Right lobe of liver (tissue), 6 donors: ENCODE data around the gene POLR1A. TPM values are rescaled to one million over a fixed set of nuclear protein-coding genes. Genes with fewer than 3 reads are reported as not detected.

Experiments
- ATAC-seq, 4 donors: fragments of 200-7000 bp; cut with Tn5 transposase; one replicate each; pipeline ENCODE4 v1.9.1; 2020; ENCODE audit warnings: mild to moderate bottlenecking in 4 of 4, moderate library complexity in 4 of 4
- DNase-seq, 3 donors: peaks; one replicate each; pipeline ENCODE4 v3.0.0-alpha.2; 2020
- H3K27ac ChIP-seq, 3 donors: fragments of 200-600 bp; one replicate each; pipeline ENCODE4 v1.8.0; 2022
- H3K27me3 ChIP-seq, 2 donors: fragments of 200-600 bp; one replicate each; pipeline ENCODE4 v1.8.0; 2022
- H3K36me3 ChIP-seq, 4 donors: fragments of 200-600 bp; sonication (generic) in 1 of 4; one replicate each; pipeline versions ENCODE4 v1.5.1 to v1.8.0; 2017 to 2022; ENCODE audit warnings: control low read depth in 1 of 4
- H3K4me1 ChIP-seq, 4 donors: fragments of 200-600 bp; sonication (generic) in 1 of 4; one replicate each; pipeline versions ENCODE4 v1.5.1 to v1.8.0; 2017 to 2022; ENCODE audit warnings: control low read depth in 1 of 4
- H3K4me3 ChIP-seq, 3 donors: fragments of 200-600 bp; one replicate each; pipeline ENCODE4 v1.8.0; 2022
- H3K9me3 ChIP-seq, 4 donors: fragments of 200-600 bp; sonication (generic) in 1 of 4; one replicate each; pipeline versions ENCODE4 v1.5.1 to v1.8.0; 2017 to 2022; ENCODE audit warnings: control low read depth in 1 of 4
- CTCF ChIP-seq, 4 donors: fragments of 200-600 bp in 3 of 4; fragments of 450-650 bp in 1 of 4; IDR thresholded peaks; one replicate each; pipeline versions ENCODE4 v1.5.1 to v1.8.0; 2016 to 2022; ENCODE audit warnings: antibody characterized with exemption in 4 of 4, mild to moderate bottlenecking in 2 of 4
- POLR2A ChIP-seq: fragments of 450-650 bp; IDR thresholded peaks from one replicate; pipeline ENCODE4 v1.6.1; 2017; ENCODE audit warnings: antibody characterized with exemption, mild to moderate bottlenecking
- WGBS: methylation state at CpG from one replicate; pipeline ENCODE4 v1.1.6; 2018; ENCODE audit warnings: low coverage, low lambda C conversion rate; ENCODE audit not compliant: insufficient coverage; ENCODE audit errors: missing lambda C conversion rate; 5-methylcytosine and 5-hydroxymethylcytosine counted together
- intact Hi-C, 2 donors: fragments of 100-400 bp; cut with DNase I; formaldehyde crosslinking; loops; one replicate each; pipeline versions ENCODE4 v1.11.2 to v1.14.1; 2022
- total RNA-seq, 6 experiments: library from RNA; depleted of rRNA in 2 of 6; stranded (reverse); fragments of >200 nt in 2 of 6; fragmentation: NEBNext Ultra II Directional in 3 of 6; extraction: Animal tissue kit (Norgen Biotek cat#: 25700) in 3 of 6; gene quantifications; one replicate each; pipeline versions ENCODE4 v1.1.0 to v1.2.4, GENCODE V29; 2016 to 2023
- donor health status: DM: no; HTN: yes; CAD: no.
- donor health status: DM: no; HTN: no; CAD: no.
- donor health status: DM: no; HTN: no; CAD: no.
- donor health status: DM: no; HTN: yes; CAD: no.
- donor health status: DM: no; HTN: yes; CAD: no.

The POLR1A gene
- total RNA-seq, 6 experiments from 2014 or later = 12.5 to 19.7 (median 14.4) TPM

GRCh38 chr2:86123328-86123925, 17.7 kb upstream of the POLR1A start:
- ATAC-seq (no peak), DNase-seq (no peak)
- 68% methylated on average over 5 of the region's 5 CpGs for WGBS
- no peaks in the 10 kb centered on the region for H3K4me1 ChIP-seq
- intact Hi-C loops = no loop called here
- no peak overlapping the region for H3K27ac ChIP-seq
- TF ChIP-seq CTCF (IDR thresholded peaks at IDR 0.05) = no peak
- TF ChIP-seq POLR2A = no peak
- H3K9me3 ChIP-seq = no peaks in the 10 kb centered on the region
- no peak overlapping the region for H3K4me3 ChIP-seq
- H3K36me3 ChIP-seq = peaks cover 18 to 100% (median 56%) of the 10 kb centered on the region in 4 donors
- H3K27me3 ChIP-seq = no peaks in the 10 kb centered on the region

- intact Hi-C loops = no loop called here
- H3K27me3 ChIP-seq = no peaks in the 10 kb centered on the region
- no peak for TF ChIP-seq CTCF (IDR thresholded peaks at IDR 0.05)
- no peak for TF ChIP-seq POLR2A
- no peak overlapping the region for H3K27ac ChIP-seq
- no peak for ATAC-seq
- no peaks in the 10 kb centered on the region for H3K4me1 ChIP-seq
- H3K9me3 ChIP-seq = no peaks in the 10 kb centered on the region
- DNase-seq = no peak
- peaks cover 31 to 93% (median 49%) of the 10 kb centered on the region in 4 donors for H3K36me3 ChIP-seq
- WGBS = 100% methylated on average over 2 of the region's 2 CpGs
- H3K4me3 ChIP-seq = no peak overlapping the region
Observed at GRCh38 chr2:86118130-86118529, 12.4 kb upstream of the POLR1A start.

GRCh38 chr2:86107031-86107430, 1.3 kb upstream of the POLR1A start:
- no peak for DNase-seq
- Histone ChIP-seq H3K9me3 (no peaks in the 10 kb centered on the region), H3K27ac (no peak overlapping the region), H3K4me1 (peaks cover 0 to 30% (median 11%) of the 10 kb centered on the region in 4 donors), H3K4me3 (peak overlapping the region; percentile 72 to 88 (median 73)), H3K36me3 (peaks cover 0 to 28% (median 13%) of the 10 kb centered on the region in 4 donors), H3K27me3 (no peaks in the 10 kb centered on the region)
- ATAC-seq = no peak
- 17% methylated on average over 5 of the region's 5 CpGs for WGBS
- TF ChIP-seq CTCF (IDR thresholded peaks at IDR 0.05) (no peak), POLR2A (no peak)
- intact Hi-C loops = no loop called here

GRCh38 chr2:86105969-86106945, 571 bp upstream of the POLR1A start, which contains the start of gene PTCD3:
Gene PTCD3, plus strand, starts transcription at chr2:86106235. Its CDS starts 13 bp downstream, at chr2:86106248.
- Histone ChIP-seq H3K27me3 (no peaks in the 10 kb centered on the region), H3K4me1 (peaks cover 0 to 30% (median 11%) of the 10 kb centered on the region in 4 donors), H3K4me3 (peak within 1 kb of the TSS; percentile 72 to 88 (median 73)), H3K36me3 (peaks cover 0 to 20% (median 13%) of the 10 kb centered on the region in 4 donors), H3K9me3 (no peaks in the 10 kb centered on the region), H3K27ac (peak within 1 kb of the TSS; percentile 52 to 91 (median 90))
- intact Hi-C loops = no loop called here
- ATAC-seq = peak; percentile 95 to 96 (median 96)
- WGBS = 0% methylated on average over 33 of the region's 44 CpGs
- TF ChIP-seq POLR2A (peak; percentile 62), CTCF (IDR thresholded peaks at IDR 0.05) (no peak)
- peak; percentile 94 to 96 (median 96) for DNase-seq
